ENCODE measurements around the gene OPN1MW. TPM values are rescaled to one million over a fixed set of nuclear protein-coding genes. Genes with fewer than 3 reads are reported as not detected.

OPN1MW gene
- total RNA-seq, 1 experiment from 2014 or later, result not detected

- TF ChIP-seq, protein P1, sequence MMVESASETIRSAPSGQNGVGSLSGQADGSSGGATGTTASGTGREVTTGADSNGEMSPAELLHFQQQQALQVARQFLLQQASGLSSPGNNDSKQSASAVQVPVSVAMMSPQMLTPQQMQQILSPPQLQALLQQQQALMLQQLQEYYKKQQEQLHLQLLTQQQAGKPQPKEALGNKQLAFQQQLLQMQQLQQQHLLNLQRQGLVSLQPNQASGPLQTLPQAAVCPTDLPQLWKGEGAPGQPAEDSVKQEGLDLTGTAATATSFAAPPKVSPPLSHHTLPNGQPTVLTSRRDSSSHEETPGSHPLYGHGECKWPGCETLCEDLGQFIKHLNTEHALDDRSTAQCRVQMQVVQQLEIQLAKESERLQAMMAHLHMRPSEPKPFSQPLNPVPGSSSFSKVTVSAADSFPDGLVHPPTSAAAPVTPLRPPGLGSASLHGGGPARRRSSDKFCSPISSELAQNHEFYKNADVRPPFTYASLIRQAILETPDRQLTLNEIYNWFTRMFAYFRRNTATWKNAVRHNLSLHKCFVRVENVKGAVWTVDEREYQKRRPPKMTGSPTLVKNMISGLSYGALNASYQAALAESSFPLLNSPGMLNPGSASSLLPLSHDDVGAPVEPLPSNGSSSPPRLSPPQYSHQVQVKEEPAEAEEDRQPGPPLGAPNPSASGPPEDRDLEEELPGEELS (CRISPR knock-in tag; IDR thresholded peaks at IDR 0.05), result no peak
- TF ChIP-seq PRDM15 (CRISPR knock-in tag; IDR thresholded peaks at IDR 0.05), result no peak
These were observed 43.5 kb upstream of the OPN1MW start (continued) for GRCh38 chrX:154138857-154139256.

DNA sequence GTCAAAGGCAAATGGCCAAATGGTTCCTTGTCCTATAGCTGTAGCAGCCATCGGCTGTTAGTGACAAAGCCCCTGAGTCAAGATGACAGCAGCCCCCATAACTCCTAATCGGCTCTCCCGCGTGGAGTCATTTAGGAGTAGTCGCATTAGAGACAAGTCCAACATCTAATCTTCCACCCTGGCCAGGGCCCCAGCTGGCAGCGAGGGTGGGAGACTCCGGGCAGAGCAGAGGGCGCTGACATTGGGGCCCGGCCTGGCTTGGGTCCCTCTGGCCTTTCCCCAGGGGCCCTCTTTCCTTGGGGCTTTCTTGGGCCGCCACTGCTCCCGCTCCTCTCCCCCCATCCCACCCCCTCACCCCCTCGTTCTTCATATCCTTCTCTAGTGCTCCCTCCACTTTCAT lies 42.2 kb upstream of the OPN1MW start:
- Mint-ChIP-seq H3K4me1 (peaks cover 9% of the 10 kb centered on the region), H3K27ac (no peak overlapping the region), H3K9me3 (no peaks in the 10 kb centered on the region), H3K36me3 (no peaks in the 10 kb centered on the region), H3K27me3 (ENCODE audit: low read depth) (peaks cover 13% of the 10 kb centered on the region), H3K4me3 (no peak overlapping the region)
- DNase-seq (ENCODE audit: low spot score) (no peak), ATAC-seq (no peak)
- POLR2A ChIA-PET, result no interaction called here
- CTCF ChIA-PET, result no interaction called here
- no peak for TF ChIP-seq USF1 (CRISPR knock-in tag; IDR thresholded peaks at IDR 0.05)
- no peak for TF ChIP-seq ZNF317 (CRISPR knock-in tag; IDR thresholded peaks at IDR 0.05; ENCODE audit: borderline replicate concordance, low read depth)
- TF ChIP-seq ZNF263 (CRISPR knock-in tag; IDR thresholded peaks at IDR 0.05; ENCODE audit: low read depth), result no peak
- TF ChIP-seq FOXP1 (CRISPR knock-in tag; IDR thresholded peaks at IDR 0.05; ENCODE audit: borderline replicate concordance), result no peak
- TF ChIP-seq CDX4 (CRISPR knock-in tag; IDR thresholded peaks at IDR 0.05; ENCODE audit: borderline replicate concordance), result no peak
- no peak for TF ChIP-seq CBFB (CRISPR knock-in tag; IDR thresholded peaks at IDR 0.05; ENCODE audit: low read depth)
- no peak for TF ChIP-seq NR1H2 (CRISPR knock-in tag; IDR thresholded peaks at IDR 0.05)
- TF ChIP-seq, protein P2, sequence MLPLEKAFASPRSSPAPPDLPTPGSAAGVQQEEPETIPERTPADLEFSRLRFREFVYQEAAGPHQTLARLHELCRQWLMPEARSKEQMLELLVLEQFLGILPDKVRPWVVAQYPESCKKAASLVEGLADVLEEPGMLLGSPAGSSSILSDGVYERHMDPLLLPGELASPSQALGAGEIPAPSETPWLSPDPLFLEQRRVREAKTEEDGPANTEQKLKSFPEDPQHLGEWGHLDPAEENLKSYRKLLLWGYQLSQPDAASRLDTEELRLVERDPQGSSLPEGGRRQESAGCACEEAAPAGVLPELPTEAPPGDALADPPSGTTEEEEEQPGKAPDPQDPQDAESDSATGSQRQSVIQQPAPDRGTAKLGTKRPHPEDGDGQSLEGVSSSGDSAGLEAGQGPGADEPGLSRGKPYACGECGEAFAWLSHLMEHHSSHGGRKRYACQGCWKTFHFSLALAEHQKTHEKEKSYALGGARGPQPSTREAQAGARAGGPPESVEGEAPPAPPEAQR (CRISPR knock-in tag; IDR thresholded peaks at IDR 0.05), result no peak
- no peak for TF ChIP-seq OVOL2 (CRISPR knock-in tag; IDR thresholded peaks at IDR 0.05; ENCODE audit: borderline replicate concordance)
- TF ChIP-seq, protein P3, sequence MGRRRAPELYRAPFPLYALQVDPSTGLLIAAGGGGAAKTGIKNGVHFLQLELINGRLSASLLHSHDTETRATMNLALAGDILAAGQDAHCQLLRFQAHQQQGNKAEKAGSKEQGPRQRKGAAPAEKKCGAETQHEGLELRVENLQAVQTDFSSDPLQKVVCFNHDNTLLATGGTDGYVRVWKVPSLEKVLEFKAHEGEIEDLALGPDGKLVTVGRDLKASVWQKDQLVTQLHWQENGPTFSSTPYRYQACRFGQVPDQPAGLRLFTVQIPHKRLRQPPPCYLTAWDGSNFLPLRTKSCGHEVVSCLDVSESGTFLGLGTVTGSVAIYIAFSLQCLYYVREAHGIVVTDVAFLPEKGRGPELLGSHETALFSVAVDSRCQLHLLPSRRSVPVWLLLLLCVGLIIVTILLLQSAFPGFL (CRISPR knock-in tag; IDR thresholded peaks at IDR 0.05; ENCODE audit: borderline replicate concordance), result no peak

DNA sequence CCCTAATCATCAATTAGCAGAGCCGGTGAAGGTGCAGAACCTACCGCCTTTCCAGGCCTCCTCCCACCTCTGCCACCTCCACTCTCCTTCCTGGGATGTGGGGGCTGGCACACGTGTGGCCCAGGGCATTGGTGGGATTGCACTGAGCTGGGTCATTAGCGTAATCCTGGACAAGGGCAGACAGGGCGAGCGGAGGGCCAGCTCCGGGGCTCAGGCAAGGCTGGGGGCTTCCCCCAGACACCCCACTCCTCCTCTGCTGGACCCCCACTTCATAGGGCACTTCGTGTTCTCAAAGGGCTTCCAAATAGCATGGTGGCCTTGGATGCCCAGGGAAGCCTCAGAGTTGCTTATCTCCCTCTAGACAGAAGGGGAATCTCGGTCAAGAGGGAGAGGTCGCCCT lies 41.7 kb upstream of the OPN1MW start:
- DNase-seq (ENCODE audit: low spot score), result no peak
- no peak overlapping the region for H3K27ac Mint-ChIP-seq
- ATAC-seq, result no peak
- H3K4me1 Mint-ChIP-seq, result peaks cover 8% of the 10 kb centered on the region
- H3K36me3 Mint-ChIP-seq, result no peaks in the 10 kb centered on the region
- H3K9me3 Mint-ChIP-seq, result no peaks in the 10 kb centered on the region
- H3K4me3 Mint-ChIP-seq, result no peak overlapping the region
- peaks cover 10% of the 10 kb centered on the region for H3K27me3 Mint-ChIP-seq (ENCODE audit: low read depth)
- TF ChIP-seq, protein P4, sequence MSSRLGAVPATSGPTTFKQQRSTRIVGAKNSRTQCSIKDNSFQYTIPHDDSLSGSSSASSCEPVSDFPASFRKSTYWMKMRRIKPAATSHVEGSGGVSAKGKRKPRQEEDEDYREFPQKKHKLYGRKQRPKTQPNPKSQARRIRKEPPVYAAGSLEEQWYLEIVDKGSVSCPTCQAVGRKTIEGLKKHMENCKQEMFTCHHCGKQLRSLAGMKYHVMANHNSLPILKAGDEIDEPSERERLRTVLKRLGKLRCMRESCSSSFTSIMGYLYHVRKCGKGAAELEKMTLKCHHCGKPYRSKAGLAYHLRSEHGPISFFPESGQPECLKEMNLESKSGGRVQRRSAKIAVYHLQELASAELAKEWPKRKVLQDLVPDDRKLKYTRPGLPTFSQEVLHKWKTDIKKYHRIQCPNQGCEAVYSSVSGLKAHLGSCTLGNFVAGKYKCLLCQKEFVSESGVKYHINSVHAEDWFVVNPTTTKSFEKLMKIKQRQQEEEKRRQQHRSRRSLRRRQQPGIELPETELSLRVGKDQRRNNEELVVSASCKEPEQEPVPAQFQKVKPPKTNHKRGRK (CRISPR knock-in tag; IDR thresholded peaks at IDR 0.05; ENCODE audit: borderline replicate concordance), result no peak
- TF ChIP-seq TCF7 (CRISPR knock-in tag; IDR thresholded peaks at IDR 0.05; ENCODE audit: low read depth), result no peak
- TF ChIP-seq PRRX2 (CRISPR knock-in tag; IDR thresholded peaks at IDR 0.05), result no peak
- ChIA-PET POLR2A (no interaction called here), CTCF (interaction anchor here (0.8 kb wide), 1 partner anchor 167 kb away, joined by 3 read pairs; no protein-coding TSS in a partner anchor)
